AG10803 (cell line): ENCODE results near the gene NCMAP.
"Not testable (repeated sequence)": the region's sequence is repeated elsewhere in the genome, so short reads cannot be mapped to it uniquely, and the experiment has no call there.

Experiments
- DNase-seq: peaks from one replicate; pipeline ENCODE4 v3.0.0; 2010; ENCODE audit warnings: low read depth
- H3K4me3 ChIP-seq: 2 replicates; pipeline ENCODE4 v1.5.1; 2011; ENCODE audit warnings: mild to moderate bottlenecking, low read length, control low read depth
- TF ChIP-seq, protein P1 (sequence below): conservative IDR thresholded peaks from 2 replicates; pipeline ENCODE4 v1.5.1; 2011; ENCODE audit warnings: mild to moderate bottlenecking, low read length, control low read depth, inconsistent platforms

Gene NCMAP

DNA sequence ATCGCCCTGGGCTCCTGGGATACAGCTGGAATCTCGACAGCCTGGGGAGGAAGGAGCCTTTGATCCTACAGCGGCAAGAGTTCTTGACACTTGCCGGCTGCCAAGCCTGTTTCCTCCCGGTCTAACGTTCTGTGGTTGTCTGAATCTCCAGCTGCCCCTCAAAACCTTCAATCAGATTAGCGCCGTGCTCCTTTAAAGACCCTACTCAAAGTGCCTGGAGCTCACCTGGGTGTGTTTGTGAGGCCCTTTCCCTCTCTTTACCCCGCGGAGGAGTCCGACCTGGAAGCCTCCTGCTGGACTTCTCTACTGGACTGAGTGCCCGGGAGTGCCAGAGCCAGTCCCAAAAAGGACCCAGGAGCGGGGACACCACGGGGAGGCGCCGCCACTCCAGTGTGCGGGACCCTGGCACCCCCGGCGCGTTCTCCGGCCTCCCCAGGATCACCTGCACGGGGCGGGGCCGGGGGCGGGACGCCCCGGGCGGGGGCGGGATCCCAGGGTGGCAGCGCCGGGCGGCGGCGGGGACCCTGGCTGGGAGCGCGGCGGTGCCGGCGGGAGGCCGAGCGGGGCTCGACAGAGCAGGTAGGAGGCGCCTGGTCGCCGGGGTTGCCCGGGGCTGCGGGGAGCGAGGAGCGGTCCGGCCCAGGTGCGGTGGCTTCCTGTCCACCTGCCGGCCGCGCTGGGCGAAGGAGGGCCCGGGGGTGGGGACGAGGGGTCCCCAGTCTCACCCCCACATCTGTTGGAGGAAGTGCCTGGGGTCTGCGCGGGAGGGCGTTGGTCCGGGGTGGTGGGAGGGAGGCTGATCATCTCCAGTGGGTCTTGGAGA lies at the start of gene NCMAP:
Gene NCMAP (plus strand): TSS at position 497 of the 823 bp plus-strand sequence. CDS start 39,344 bp downstream, outside the sequence.
- no peak for DNase-seq

GRCh38 chr1:24506691-24507381 lies 49.1 kb upstream of the NCMAP start:
- no peak for DNase-seq
- TF ChIP-seq, protein P1, sequence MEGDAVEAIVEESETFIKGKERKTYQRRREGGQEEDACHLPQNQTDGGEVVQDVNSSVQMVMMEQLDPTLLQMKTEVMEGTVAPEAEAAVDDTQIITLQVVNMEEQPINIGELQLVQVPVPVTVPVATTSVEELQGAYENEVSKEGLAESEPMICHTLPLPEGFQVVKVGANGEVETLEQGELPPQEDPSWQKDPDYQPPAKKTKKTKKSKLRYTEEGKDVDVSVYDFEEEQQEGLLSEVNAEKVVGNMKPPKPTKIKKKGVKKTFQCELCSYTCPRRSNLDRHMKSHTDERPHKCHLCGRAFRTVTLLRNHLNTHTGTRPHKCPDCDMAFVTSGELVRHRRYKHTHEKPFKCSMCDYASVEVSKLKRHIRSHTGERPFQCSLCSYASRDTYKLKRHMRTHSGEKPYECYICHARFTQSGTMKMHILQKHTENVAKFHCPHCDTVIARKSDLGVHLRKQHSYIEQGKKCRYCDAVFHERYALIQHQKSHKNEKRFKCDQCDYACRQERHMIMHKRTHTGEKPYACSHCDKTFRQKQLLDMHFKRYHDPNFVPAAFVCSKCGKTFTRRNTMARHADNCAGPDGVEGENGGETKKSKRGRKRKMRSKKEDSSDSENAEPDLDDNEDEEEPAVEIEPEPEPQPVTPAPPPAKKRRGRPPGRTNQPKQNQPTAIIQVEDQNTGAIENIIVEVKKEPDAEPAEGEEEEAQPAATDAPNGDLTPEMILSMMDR: no peak
- no peak overlapping the region for H3K4me3 ChIP-seq

More for the DNA sequence above, at the start of gene NCMAP:
- TF ChIP-seq, protein P1: no peak
- no peak within 1 kb of the TSS for H3K4me3 ChIP-seq

GRCh38 chr1:24507405-24507804 lies 48.5 kb upstream of the NCMAP start:
- TF ChIP-seq, protein P1: no peak

GRCh38 chr1:24508911-24509310 lies 47.0 kb upstream of the NCMAP start:
- TF ChIP-seq, protein P1: no peak
- DNase-seq: no peak
- H3K4me3 ChIP-seq: no peak overlapping the region

More at GRCh38 chr1:24507405-24507804, 48.5 kb upstream of the NCMAP start:
- DNase-seq: no peak
- no peak overlapping the region for H3K4me3 ChIP-seq

GRCh38 chr1:24513706-24514105 lies 42.2 kb upstream of the NCMAP start:
- no peak overlapping the region for H3K4me3 ChIP-seq
- DNase-seq: no peak
- TF ChIP-seq, protein P1: no peak

DNA sequence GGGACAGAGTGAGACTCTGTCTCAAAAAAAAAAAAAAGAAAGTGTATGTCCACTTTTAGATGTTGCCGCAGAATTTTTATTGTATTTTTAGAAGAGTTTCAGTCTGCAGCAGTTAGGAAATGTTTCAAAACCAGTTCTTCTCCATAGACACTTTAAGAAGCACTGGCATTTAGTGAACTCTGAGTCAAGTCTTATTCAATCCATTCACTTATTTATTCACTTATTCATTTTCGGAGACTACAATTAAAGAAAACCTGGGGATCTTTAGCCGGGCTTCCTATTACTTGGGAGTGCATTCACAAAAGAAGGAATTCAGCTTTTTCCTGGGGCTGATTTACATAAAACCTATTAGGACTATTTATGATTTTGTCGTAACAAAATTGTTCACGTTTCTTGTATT lies 40.9 kb upstream of the NCMAP start:
- H3K4me3 ChIP-seq: no peak overlapping the region
- DNase-seq: no peak
- TF ChIP-seq, protein P1: no peak

- DNase-seq: peak; percentile 74
Observed at GRCh38 chr1:24515671-24516209, 40.1 kb upstream of the NCMAP start.

More at GRCh38 chr1:24515671-24516209, 40.1 kb upstream of the NCMAP start:
- not testable (repeated sequence) for H3K4me3 ChIP-seq
